Peyer's patch (tissue), 4 donors: ENCODE results near the gene CPPED1.

Experiments used
- CTCF ChIP-seq, 6 experiments: fragments of 450-650 bp in 4 of 6; fragments of 200-600 bp in 2 of 6; sonication (generic) in 1 of 6; IDR thresholded peaks; one replicate each; pipeline ENCODE4 v1.5.1; 2017 to 2019; ENCODE audit warnings: antibody characterized with exemption in 6 of 6, mild to moderate bottlenecking in 3 of 6, moderate library complexity in 1 of 6
- POLR2A ChIP-seq, 2 donors: fragments of 450-650 bp; IDR thresholded peaks; one replicate each; pipeline ENCODE4 v1.5.1; 2017; ENCODE audit warnings: antibody characterized with exemption in 2 of 2, mild to moderate bottlenecking in 2 of 2, moderate library complexity in 2 of 2

- no peak for TF ChIP-seq POLR2A (IDR thresholded peaks at IDR 0.05)
- no peak for TF ChIP-seq CTCF (IDR thresholded peaks at IDR 0.05)
Observed at GRCh38 chr16:12675046-12675445, 128.6 kb downstream of the CPPED1 start.
